NCI-H146 treated with DMSO at 0.1 percent for 48 hours (cell line): Measurements from ENCODE around the gene RASGRF1.

ENCODE experiments used
- DNase-seq: peaks from one replicate; lab custom pipeline; 2025; ENCODE audit not compliant: unreplicated experiment; lab: John Stamatoyannopoulos, UW

The RASGRF1 gene

GRCh38 chr15:78921517-78921916, 169.1 kb downstream of the RASGRF1 start:
- DNase-seq: no peak

DNA sequence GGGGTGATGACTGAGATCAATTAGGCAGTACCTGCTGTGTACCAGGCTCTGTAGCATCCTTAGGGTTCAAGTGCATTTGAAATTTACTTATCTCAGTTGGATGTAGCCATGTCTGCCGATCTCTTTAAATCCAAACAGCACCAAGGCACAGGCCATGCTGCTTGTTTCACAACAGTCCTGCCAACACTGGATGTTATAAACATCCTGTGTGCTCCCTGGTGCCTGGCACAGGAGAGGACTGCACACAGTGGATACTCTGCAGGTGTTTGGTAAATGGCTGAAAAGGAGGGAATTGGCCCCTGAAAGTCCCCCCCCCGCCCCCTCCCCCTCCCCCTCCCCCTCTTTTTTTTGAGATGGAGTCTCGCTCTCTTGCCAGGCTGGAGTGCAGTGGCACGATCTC, 172.7 kb downstream of the RASGRF1 start:
- DNase-seq: no peak

GRCh38 chr15:78916088-78916487, 174.5 kb downstream of the RASGRF1 start:
- no peak for DNase-seq

- DNase-seq: no peak
These were observed 175.1 kb downstream of the RASGRF1 start for GRCh38 chr15:78915341-78916087.

GRCh38 chr15:78914027-78914764, 176.4 kb downstream of the RASGRF1 start:
- DNase-seq: no peak

GRCh38 chr15:78913012-78913411, 177.6 kb downstream of the RASGRF1 start:
- no peak for DNase-seq

DNA sequence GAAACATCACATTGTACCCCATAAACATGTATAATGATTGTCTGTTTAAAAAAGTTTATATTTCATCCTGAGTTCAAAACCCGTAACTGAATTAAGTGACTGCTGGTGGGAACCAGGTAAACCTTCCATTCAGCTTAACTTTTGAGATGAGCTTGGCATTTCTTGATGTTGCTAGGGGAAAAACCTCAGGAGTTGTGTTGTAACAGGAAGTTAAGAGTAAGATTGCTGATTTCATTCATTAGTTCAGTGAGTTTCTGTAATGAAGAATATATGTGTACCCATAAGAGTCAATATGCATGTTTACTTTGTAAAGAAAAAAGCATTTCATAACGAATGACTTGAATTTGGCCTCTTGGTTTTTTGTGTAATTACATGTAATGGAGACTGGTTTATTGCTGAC, 178.3 kb downstream of the RASGRF1 start:
- no peak for DNase-seq

DNA sequence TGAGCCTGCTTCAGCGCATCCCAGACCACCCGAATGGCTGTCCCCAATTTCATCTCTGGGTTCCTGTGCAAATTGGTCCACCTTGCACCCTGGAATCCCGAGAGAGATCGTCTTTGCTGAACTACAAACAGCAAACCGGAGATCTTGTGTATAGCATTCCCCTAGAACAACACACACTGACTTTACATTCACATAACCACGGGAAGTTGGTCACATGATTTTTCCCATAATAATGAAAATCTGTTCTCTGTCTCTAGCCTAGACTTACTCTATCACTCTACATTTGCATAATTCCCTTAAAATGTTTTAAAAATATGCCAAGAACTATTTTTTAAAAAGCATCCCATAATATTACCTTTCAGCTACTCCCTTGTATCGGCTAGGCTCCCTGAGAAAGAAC, 180.3 kb downstream of the RASGRF1 start:
- no peak for DNase-seq
